ENCODE results near the gene LRRD1.
"Not testable (repeated sequence)": the region's sequence is repeated elsewhere in the genome, so short reads cannot be mapped to it uniquely, and the experiment has no call there.

Gene LRRD1

DNA sequence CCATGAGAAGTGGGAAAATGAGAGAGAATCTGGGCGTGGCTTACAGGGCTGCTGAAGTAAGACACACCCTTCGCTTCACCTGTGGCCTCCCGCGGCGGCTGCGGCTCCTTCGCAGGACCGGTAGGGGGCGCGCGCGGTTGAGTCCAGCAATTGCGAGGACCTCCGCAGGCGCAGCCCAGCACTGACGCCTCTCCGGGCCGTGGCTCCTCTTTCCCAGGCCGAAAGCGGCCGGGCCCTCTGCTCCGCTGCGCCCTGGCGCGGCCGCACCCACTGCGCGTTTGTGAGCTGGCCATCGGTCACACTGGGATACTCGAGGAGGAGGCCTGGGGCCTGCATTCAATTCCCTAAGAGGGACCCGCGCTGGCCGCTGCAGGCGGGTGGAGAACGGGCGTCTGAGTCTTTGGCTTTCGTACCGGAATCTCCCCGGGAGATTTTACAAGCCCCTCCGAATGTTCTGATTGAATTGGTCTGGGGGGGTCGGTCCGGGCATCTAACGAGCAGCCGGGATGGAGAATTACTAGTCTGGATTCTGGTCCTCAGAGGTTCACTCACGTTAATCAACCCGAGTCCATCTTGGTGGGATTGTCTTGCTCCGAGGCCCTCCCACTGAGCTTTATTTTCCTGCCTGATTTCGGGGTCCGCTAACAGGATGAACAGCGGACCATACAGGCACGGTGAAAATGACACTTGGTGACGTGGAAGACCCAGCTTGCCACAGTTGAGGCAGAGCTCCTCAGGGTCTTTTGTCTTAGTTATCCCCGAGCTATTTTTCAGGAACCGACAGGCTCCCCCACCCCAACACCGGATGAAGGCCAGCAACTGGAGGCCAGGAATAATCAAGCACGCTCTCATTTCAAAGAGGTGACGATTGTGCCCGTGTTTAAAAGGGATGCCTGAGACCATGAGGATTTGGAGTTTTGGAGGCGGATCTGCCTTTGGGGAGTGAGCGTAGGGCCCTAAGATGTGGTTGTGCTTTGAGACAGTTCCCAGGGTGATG lies at the start of gene LRRD1:
Gene LRRD1, minus strand, starts transcription at position 215 of the 997 bp plus-strand sequence. CDS start 13,940 bp downstream, outside the sequence.
- DNase-seq (ENCODE audit: low read depth) = peak; percentile 84

DNA sequence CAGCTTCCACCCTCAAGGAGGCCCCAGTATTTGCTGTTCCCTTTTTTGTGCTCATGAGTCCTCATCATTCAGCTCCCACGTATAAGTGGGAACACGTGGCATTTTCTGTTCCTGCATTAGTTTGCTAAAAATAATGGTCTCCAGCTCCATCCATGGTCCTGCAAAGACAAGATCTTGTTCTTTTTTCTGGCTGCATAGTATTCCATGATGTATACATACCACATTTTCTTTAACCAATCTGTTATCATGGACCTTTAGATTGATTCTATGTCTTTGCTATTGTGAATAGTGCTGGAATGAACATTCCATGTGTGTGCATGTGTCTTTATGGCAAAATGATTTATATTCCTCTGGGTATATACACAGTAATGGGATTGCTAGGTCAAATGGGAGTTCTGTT lies 49.8 kb upstream of the LRRD1 start:
- no peak for DNase-seq (ENCODE audit: low read depth)

DNA sequence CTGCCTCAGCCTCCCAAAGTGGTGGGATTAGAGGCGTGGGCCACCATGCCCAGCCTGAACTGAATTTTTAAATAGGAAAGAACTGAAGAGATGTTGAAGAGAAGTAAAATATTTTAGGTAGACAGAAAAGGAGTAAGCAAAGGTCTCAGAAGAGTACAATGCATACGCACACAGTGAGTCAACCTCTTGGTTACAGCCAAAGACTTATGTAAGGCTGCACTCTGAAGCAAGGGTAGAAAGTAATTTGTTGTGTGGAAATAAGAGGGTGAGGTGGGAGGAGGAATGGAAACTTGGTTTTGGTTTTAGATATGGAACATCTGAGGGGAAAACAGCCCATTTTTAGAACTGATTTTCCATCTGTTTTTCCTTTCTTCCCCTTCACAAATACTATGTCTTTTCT lies 49.2 kb upstream of the LRRD1 start:
- DNase-seq (ENCODE audit: low read depth) = no peak

GRCh38 chr7:92226981-92227380 lies 48.0 kb upstream of the LRRD1 start:
- DNase-seq (ENCODE audit: low read depth) = no peak

DNA sequence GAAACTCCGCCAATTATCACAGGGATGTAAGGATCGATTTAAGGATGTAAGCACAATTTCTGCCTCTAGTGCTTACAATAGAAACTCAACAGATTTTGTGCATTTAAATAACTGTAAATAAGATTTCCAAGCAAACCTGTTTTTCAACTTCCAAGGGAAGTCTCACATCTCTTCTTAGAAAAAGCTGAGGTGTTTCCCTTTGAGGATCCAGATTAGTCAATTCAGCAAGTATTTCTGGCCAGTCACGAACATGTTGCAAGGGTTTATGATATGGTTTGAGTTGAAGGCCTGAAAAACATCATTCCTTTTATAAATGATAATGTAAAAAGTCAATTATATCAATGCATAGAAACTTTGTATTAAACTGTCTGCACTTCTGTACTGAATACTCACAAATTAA lies 42.8 kb upstream of the LRRD1 start:
- no peak for DNase-seq (ENCODE audit: low read depth)

DNA sequence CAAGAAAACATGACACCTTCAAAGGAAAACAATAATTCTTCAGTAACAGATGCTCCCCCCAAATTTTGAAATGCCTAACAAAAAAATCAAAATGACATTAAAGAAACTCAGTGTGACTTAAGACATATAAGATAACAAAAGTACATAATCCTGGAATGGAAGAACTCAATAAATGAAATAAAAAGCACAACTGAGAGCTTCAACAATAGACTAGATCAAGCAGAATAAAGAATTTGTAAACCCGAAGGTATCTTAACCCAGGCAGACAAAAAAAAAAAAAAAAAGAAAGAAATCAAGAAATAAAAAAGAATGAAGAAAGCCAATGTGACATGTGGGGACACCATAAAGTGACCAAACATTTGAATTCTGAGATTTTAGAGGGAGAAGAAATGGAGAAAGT lies 27.7 kb upstream of the LRRD1 start:
- no peak for DNase-seq (ENCODE audit: low read depth)

DNA sequence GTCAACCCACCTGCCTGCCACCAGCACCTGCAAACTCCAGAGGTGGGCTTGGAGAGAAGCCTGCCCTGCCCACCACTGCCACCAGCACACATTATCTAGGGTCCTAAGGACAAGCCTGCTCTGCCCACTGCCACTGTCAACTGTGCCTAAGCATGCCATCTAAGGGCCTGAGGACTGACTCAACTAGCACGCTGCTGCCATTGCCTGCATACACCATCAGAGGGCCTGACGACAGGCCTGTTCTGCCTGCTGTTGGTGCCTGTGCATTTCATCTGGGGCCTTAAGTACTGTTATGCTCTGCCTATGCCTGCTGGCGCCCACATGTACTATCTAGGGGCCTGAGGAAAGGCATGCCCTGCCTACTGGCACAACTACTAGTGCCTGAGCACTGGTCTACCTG lies 27.0 kb upstream of the LRRD1 start:
- no peak for DNase-seq (ENCODE audit: low read depth)

DNA sequence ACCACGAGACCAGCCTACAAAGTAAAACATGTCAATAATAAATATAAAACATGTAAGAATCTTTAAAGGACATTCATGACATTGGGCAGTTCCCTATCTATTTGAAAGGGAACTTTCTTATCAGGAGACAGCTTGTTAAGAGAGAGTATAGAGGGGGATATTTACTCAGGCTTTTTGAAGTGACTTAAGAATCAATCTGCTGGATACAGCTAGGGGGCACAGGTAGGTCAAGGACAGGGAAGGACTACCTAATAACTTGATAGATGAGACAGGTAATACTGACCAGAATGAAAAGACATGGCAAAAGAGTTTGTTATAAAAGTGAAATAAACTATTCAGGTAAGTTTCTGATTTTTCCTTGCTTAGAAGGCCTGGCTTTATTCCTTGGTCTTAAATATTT lies 21.8 kb upstream of the LRRD1 start:
- DNase-seq (ENCODE audit: low read depth) = no peak

GRCh38 chr7:92192326-92192725 lies 13.4 kb upstream of the LRRD1 start:
- no peak for DNase-seq (ENCODE audit: low read depth)

DNA sequence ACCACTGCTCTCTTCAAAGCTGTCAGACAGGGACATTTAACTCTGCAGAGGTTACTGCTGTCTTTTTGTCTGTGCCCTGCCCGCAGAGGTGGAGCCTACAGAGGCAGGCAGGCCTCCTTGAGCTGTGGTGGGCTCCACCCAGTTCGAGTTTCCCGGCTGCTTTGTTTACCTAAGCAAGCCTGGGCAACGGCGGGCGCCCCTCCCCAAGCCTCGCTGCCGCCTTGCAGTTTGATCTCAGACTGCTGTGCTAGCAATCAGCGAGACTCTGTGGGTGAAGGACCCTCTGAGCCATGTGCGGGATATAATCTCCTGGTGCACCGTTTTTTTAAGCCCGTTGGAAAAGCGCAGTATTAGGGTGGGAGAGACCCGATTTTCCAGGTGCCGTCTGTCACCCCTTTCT lies 10.3 kb upstream of the LRRD1 start:
- not testable (repeated sequence) for DNase-seq (ENCODE audit: low read depth)

GRCh38 chr7:92184294-92184693 lies 5.4 kb upstream of the LRRD1 start:
- not testable (repeated sequence) for DNase-seq (ENCODE audit: low read depth)

- DNase-seq (ENCODE audit: low read depth) = no peak
These were observed 1.6 kb downstream of the LRRD1 start for GRCh38 chr7:92177362-92177761.

- not testable (repeated sequence) for DNase-seq (ENCODE audit: low read depth)
These were observed 9.4 kb downstream of the LRRD1 start for GRCh38 chr7:92169529-92169928.

GRCh38 chr7:92161271-92161670 lies 17.7 kb downstream of the LRRD1 start:
- DNase-seq (ENCODE audit: low read depth) = no peak

GRCh38 chr7:92158660-92159575 lies 20.0 kb downstream of the LRRD1 start:
- no peak for DNase-seq (ENCODE audit: low read depth)

GRCh38 chr7:92156990-92157389 lies 22.0 kb downstream of the LRRD1 start:
- no peak for DNase-seq (ENCODE audit: low read depth)

DNA sequence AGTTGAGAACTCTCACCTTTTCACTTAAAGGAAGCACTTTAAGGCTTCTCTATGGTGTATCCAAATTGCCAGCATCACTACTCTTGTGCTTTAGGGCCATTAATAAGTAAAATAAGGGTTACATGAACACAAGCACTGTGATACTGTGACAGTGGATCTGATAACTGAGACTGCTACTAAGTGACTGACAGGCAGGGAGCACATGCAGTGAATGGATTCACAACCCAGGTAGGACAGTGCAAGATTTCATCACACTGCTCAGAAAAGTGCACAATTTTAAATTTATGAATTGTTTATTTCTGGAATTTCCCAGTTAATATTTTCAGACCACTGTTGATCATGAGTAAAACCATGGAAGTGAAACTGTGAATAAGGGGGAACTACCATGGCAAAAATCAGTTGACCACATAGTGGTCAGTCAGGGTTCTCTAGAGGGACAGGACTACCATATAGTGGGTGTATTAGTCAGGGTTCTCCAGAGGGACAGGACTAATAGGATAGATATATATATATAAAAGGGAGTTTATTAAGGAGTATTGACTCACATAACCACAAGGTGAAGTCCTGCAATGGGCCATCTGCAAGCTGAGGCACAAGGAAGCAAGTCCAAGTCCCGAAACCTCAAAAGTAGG lies 23.7 kb downstream of the LRRD1 start:
- DNase-seq (ENCODE audit: low read depth) = no peak

DNA sequence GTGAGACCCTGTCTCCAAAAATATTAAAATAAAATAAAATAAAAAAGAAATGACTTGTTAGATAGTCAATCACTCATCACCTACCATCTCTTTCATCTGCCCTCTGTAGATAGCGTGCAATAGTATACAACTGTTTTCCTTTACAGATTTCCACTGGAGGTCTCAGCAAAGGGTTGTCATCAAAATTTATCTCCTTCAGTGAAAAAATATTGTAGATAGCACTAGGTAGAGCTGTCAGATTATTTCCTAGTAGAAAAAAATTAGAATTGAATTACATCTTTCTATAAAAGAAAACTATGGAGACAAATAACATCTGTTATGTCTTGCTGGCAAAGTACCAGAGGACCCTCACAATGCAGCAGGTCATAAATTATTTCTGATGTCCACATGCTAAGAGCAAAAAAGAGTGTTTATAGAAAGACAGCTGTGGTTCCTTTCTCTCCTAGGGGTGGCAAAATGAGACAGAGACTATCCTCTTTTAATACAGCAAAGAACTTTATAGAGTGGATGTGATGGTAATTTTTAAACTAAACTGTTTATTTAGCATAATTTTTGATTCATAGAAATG lies 28.4 kb downstream of the LRRD1 start:
- no peak for DNase-seq (ENCODE audit: low read depth)

DNA sequence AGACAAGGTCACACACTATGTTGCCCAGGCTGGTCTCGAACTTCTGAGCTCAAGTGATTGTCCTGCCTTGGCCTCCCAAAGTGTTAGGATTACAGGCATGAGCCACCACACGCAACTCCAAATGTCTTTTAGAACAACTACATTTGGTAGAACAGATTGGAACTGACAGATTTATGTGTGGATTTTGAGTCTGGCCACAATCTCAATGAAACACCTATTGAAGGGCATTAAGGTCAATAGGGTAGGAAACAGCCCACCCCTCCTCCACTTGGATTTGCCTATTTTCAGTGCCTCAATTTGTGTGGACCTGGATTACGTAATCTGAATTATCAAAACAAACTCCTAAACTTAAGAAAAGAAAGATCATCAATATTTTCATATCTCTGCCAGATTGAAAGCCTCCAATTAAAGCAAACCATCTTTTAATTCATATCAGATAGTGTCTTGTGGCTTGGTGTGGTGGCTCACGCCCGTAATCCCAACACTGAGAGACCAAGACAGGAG lies 29.2 kb downstream of the LRRD1 start:
- DNase-seq (ENCODE audit: low read depth) = no peak

- not testable (repeated sequence) for DNase-seq (ENCODE audit: low read depth)
These were observed 35.6 kb downstream of the LRRD1 start for GRCh38 chr7:92143192-92143880.

- not testable (repeated sequence) for DNase-seq (ENCODE audit: low read depth)
These were observed 36.2 kb downstream of the LRRD1 start for GRCh38 chr7:92142791-92143190.

Measured in stimulated activated CD8-positive, alpha-beta memory T cell treated with anti-CD3 and anti-CD28 coated beads, Interleukin-4, amount 100 ng/mL, for 24 hours (primary cell).